ENCODE data around the gene NBPF6. TPM values are rescaled to one million over a fixed set of nuclear protein-coding genes. Genes with fewer than 3 reads are reported as not detected.
"Not testable (repeated sequence)": the region's sequence is repeated elsewhere in the genome, so short reads cannot be mapped to it uniquely, and the experiment has no call there.

The NBPF6 gene
- total and polyA plus RNA-seq, 5 donors = not detected

- H3K27ac ChIP-seq (ENCODE audit: low read length); H3K4me3 ChIP-seq (ENCODE audit: low read length); H3K9me3 ChIP-seq (ENCODE audit: control insufficient read depth, low read length); ATAC-seq; H3K27me3 ChIP-seq (ENCODE audit: control insufficient read depth, insufficient read depth); DNase-seq; H3K4me1 ChIP-seq (ENCODE audit: control insufficient read depth, insufficient read depth, low read length); intact Hi-C loops (cut with DNase I): not testable (repeated sequence)
- WGBS = no CpG with 5 or more reads among the region's 3 CpGs
Observed at GRCh38 chr1:108461758-108462157, 11.6 kb downstream of the NBPF6 start.

GRCh38 chr1:108463962-108464361 is 13.8 kb downstream of the NBPF6 start:
- intact Hi-C loops (cut with DNase I); H3K4me1 ChIP-seq (ENCODE audit: control insufficient read depth, insufficient read depth, low read length); H3K9me3 ChIP-seq (ENCODE audit: control insufficient read depth, low read length); ATAC-seq; H3K4me3 ChIP-seq (ENCODE audit: low read length); DNase-seq; H3K27ac ChIP-seq (ENCODE audit: low read length); H3K27me3 ChIP-seq (ENCODE audit: control insufficient read depth, insufficient read depth): not testable (repeated sequence)
- no CpG with 5 or more reads among the region's 3 CpGs for WGBS

- intact Hi-C loops (cut with DNase I); H3K4me3 ChIP-seq (ENCODE audit: low read length); H3K27ac ChIP-seq (ENCODE audit: low read length); H3K4me1 ChIP-seq (ENCODE audit: control insufficient read depth, insufficient read depth, low read length); H3K9me3 ChIP-seq (ENCODE audit: control insufficient read depth, low read length); H3K27me3 ChIP-seq (ENCODE audit: control insufficient read depth, insufficient read depth); ATAC-seq; DNase-seq: not testable (repeated sequence)
- WGBS = no CpG with 5 or more reads among the region's 8 CpGs
Observed at GRCh38 chr1:108466166-108466565, 16.0 kb downstream of the NBPF6 start.

GRCh38 chr1:108467155-108467554 is 17.0 kb downstream of the NBPF6 start:
- H3K9me3 ChIP-seq (ENCODE audit: control insufficient read depth, low read length); H3K4me3 ChIP-seq (ENCODE audit: low read length); ATAC-seq; H3K27me3 ChIP-seq (ENCODE audit: control insufficient read depth, insufficient read depth); H3K4me1 ChIP-seq (ENCODE audit: control insufficient read depth, insufficient read depth, low read length); DNase-seq; H3K27ac ChIP-seq (ENCODE audit: low read length); intact Hi-C loops (cut with DNase I): not testable (repeated sequence)
- 85% methylated on average over 3 of the region's 5 CpGs for WGBS

GRCh38 chr1:108470750-108471149 is 20.6 kb downstream of the NBPF6 start:
- intact Hi-C loops (cut with DNase I) = not testable (repeated sequence)

GRCh38 chr1:108474516-108474915 is 24.4 kb downstream of the NBPF6 start:
- H3K27me3 ChIP-seq (ENCODE audit: control insufficient read depth, insufficient read depth); H3K9me3 ChIP-seq (ENCODE audit: control insufficient read depth, low read length); intact Hi-C loops (cut with DNase I); ATAC-seq; H3K4me1 ChIP-seq (ENCODE audit: control insufficient read depth, insufficient read depth, low read length); H3K27ac ChIP-seq (ENCODE audit: low read length); DNase-seq; H3K4me3 ChIP-seq (ENCODE audit: low read length): not testable (repeated sequence)
- 70% methylated on average over 6 of the region's 6 CpGs for WGBS

More at GRCh38 chr1:108470750-108471149, 20.6 kb downstream of the NBPF6 start:
- not testable (repeated sequence) for H3K4me1 ChIP-seq (ENCODE audit: control insufficient read depth, insufficient read depth, low read length); DNase-seq; H3K9me3 ChIP-seq (ENCODE audit: control insufficient read depth, low read length); H3K4me3 ChIP-seq (ENCODE audit: low read length); ATAC-seq; H3K27ac ChIP-seq (ENCODE audit: low read length); H3K27me3 ChIP-seq (ENCODE audit: control insufficient read depth, insufficient read depth)
- WGBS = 56% methylated on average over 4 of the region's 4 CpGs

- 87% methylated on average over 2 of the region's 2 CpGs for WGBS
- H3K27me3 ChIP-seq (ENCODE audit: control insufficient read depth, insufficient read depth) = no peaks in the 10 kb centered on the region
- intact Hi-C loops (cut with DNase I) = no loop called here
- H3K9me3 ChIP-seq (ENCODE audit: control insufficient read depth, low read length) = peaks cover 4% of the 10 kb centered on the region
- H3K4me1 ChIP-seq (ENCODE audit: control insufficient read depth, insufficient read depth, low read length) = no peaks in the 10 kb centered on the region
- H3K27ac ChIP-seq (ENCODE audit: low read length) = no peak overlapping the region
- no peak for ATAC-seq
- no peak overlapping the region for H3K4me3 ChIP-seq (ENCODE audit: low read length)
- DNase-seq = no peak
Observed at GRCh38 chr1:108478429-108479015, 28.4 kb downstream of the NBPF6 start.

- Histone ChIP-seq H3K27ac (ENCODE audit: low read length) (no peak overlapping the region), H3K4me3 (ENCODE audit: low read length) (no peak overlapping the region), H3K4me1 (ENCODE audit: control insufficient read depth, insufficient read depth, low read length) (no peaks in the 10 kb centered on the region), H3K27me3 (ENCODE audit: control insufficient read depth, insufficient read depth) (no peaks in the 10 kb centered on the region), H3K9me3 (ENCODE audit: control insufficient read depth, low read length) (peaks cover 4% of the 10 kb centered on the region)
- WGBS = 42% methylated on average over 1 of the region's 1 CpG
- intact Hi-C loops (cut with DNase I) = no loop called here
- DNase-seq (no peak), ATAC-seq (no peak)
Observed at GRCh38 chr1:108482708-108483107, 32.6 kb downstream of the NBPF6 start.

- H3K27ac ChIP-seq (ENCODE audit: low read length); ATAC-seq; H3K9me3 ChIP-seq (ENCODE audit: control insufficient read depth, low read length); H3K4me1 ChIP-seq (ENCODE audit: control insufficient read depth, insufficient read depth, low read length); intact Hi-C loops (cut with DNase I); H3K27me3 ChIP-seq (ENCODE audit: control insufficient read depth, insufficient read depth); H3K4me3 ChIP-seq (ENCODE audit: low read length); DNase-seq: not testable (repeated sequence)
- WGBS = 80% methylated on average over 5 of the region's 5 CpGs
Observed at GRCh38 chr1:108485990-108486389, 35.8 kb downstream of the NBPF6 start.

GRCh38 chr1:108486707-108487106 is 36.6 kb downstream of the NBPF6 start:
- ATAC-seq; H3K4me3 ChIP-seq (ENCODE audit: low read length); H3K27me3 ChIP-seq (ENCODE audit: control insufficient read depth, insufficient read depth); DNase-seq; H3K27ac ChIP-seq (ENCODE audit: low read length); intact Hi-C loops (cut with DNase I); H3K4me1 ChIP-seq (ENCODE audit: control insufficient read depth, insufficient read depth, low read length); H3K9me3 ChIP-seq (ENCODE audit: control insufficient read depth, low read length): not testable (repeated sequence)
- 94% methylated on average over 11 of the region's 11 CpGs for WGBS

GRCh38 chr1:108495008-108495407 is 44.9 kb downstream of the NBPF6 start:
- H3K4me3 ChIP-seq (ENCODE audit: low read length); H3K9me3 ChIP-seq (ENCODE audit: control insufficient read depth, low read length); H3K27me3 ChIP-seq (ENCODE audit: control insufficient read depth, insufficient read depth); DNase-seq; H3K27ac ChIP-seq (ENCODE audit: low read length); intact Hi-C loops (cut with DNase I); H3K4me1 ChIP-seq (ENCODE audit: control insufficient read depth, insufficient read depth, low read length); ATAC-seq: not testable (repeated sequence)
- WGBS = 89% methylated on average over 1 of the region's 1 CpG

- DNase-seq; H3K9me3 ChIP-seq (ENCODE audit: control insufficient read depth, low read length); H3K4me3 ChIP-seq (ENCODE audit: low read length); H3K4me1 ChIP-seq (ENCODE audit: control insufficient read depth, insufficient read depth, low read length); H3K27ac ChIP-seq (ENCODE audit: low read length); intact Hi-C loops (cut with DNase I); H3K27me3 ChIP-seq (ENCODE audit: control insufficient read depth, insufficient read depth); ATAC-seq: not testable (repeated sequence)
- 82% methylated on average over 4 of the region's 4 CpGs for WGBS
Observed at GRCh38 chr1:108496856-108497255, 46.7 kb downstream of the NBPF6 start.

All from right cardiac atrium (tissue), 5 donors.